GM12878 (cell line): ENCODE data around the gene FAAP100. TPM values are rescaled to one million over a fixed set of nuclear protein-coding genes. Genes with fewer than 3 reads are reported as not detected.

ENCODE experiments used
- ATAC-seq: fragments of 200-7000 bp; cut with Tn5 transposase; 3 replicates; pipeline ENCODE4 v1.9.1; 2020; ENCODE audit warnings: mild to moderate bottlenecking, moderate library complexity
- BruUV-seq: library from RNA; stranded (reverse); fragments of 400-500 nt; replicated peaks from 2 replicates; lab custom pipeline; 2021; lab: Mats Ljungman, UMichigan
- CTCF ChIA-PET: fragments of 300-600 bp; sonication (Branson Sonifier 250); formaldehyde crosslinking; extraction: SDS; loops from one replicate; lab custom pipeline; 2021; ENCODE audit warnings: inconsistent platforms; lab: Yijun Ruan, JAX
- POLR2A ChIA-PET: fragments of 350-600 bp; formaldehyde crosslinking; extraction: SDS; loops from one replicate; lab custom pipeline; 2021; ENCODE audit warnings: inconsistent platforms; lab: Charles Lee
- RAD21 ChIA-PET: fragments of 300-600 bp; sonication (Branson Sonifier 250); formaldehyde crosslinking; loops from one replicate; lab custom pipeline; 2023; ENCODE audit warnings: antibody characterized with exemption; ENCODE audit not compliant: unreplicated experiment; lab: Charles Lee
- SMC1A ChIA-PET: fragments of 300-600 bp; sonication (Branson Sonifier 250); formaldehyde crosslinking; loops from one replicate; lab custom pipeline; 2023; ENCODE audit not compliant: unreplicated experiment, uncharacterized antibody; lab: Charles Lee
- DNase-seq: peaks from one replicate; pipeline ENCODE4 v3.0.0-alpha.2; 2011; ENCODE audit warnings: low read depth, low spot score
- FAIRE-seq: peaks from 3 replicates; lab custom pipeline; 2011; peaks lifted over from hg19 to GRCh38; lab: Jason Lieb, UNC
- H2AFZ ChIP-seq: 2 replicates; pipeline ENCODE4 v1.6.0; 2011; ENCODE audit warnings: low read depth, low read length, control low read depth; ENCODE audit not compliant: control insufficient read depth
- H3K27ac ChIP-seq: 2 replicates; pipeline ENCODE4 v1.5.1; 2011; ENCODE audit warnings: control low read depth; ENCODE audit not compliant: control insufficient read depth, insufficient read depth
- H3K27me3 ChIP-seq, 2 experiments: replicated peaks in 1 of 2; 2 replicates each; pipeline versions ENCODE4 v1.6.0 to v1.6.1; 2011; ENCODE audit warnings: low read length in 1 of 2; ENCODE audit not compliant: control insufficient read depth in 2 of 2, insufficient read depth in 2 of 2
- H3K36me3 ChIP-seq, 2 experiments: 2 replicates each; pipeline ENCODE4 v1.5.1; 2011; ENCODE audit warnings: low read length in 1 of 2; ENCODE audit not compliant: control insufficient read depth in 2 of 2, insufficient read depth in 2 of 2
- H3K4me1 ChIP-seq: 2 replicates; pipeline ENCODE4 v1.6.1; 2011; ENCODE audit warnings: mild to moderate bottlenecking, low read length, moderate library complexity, mixed read lengths; ENCODE audit not compliant: control insufficient read depth, insufficient read depth
- H3K4me2 ChIP-seq: 2 replicates; pipeline ENCODE4 v1.6.0; 2011; ENCODE audit warnings: control low read depth; ENCODE audit not compliant: control insufficient read depth, insufficient read depth
- H3K4me3 ChIP-seq: fragments of 200-600 bp; sonication (generic); 2 replicates; pipeline ENCODE4 v1.5.1; 2016
- H3K79me2 ChIP-seq: 2 replicates; pipeline ENCODE4 v1.6.0; 2011; ENCODE audit warnings: low read length; ENCODE audit not compliant: control insufficient read depth, insufficient read depth
- H3K9ac ChIP-seq: 2 replicates; pipeline ENCODE4 v1.8.0; 2011; ENCODE audit warnings: low read length, control low read depth, mixed read lengths; ENCODE audit not compliant: control insufficient read depth, insufficient read depth
- H3K9me3 ChIP-seq: replicated peaks from 3 replicates; pipeline ENCODE4 v1.5.1; 2011; ENCODE audit warnings: mild to moderate bottlenecking, low read length; ENCODE audit not compliant: control insufficient read depth, insufficient read depth
- H4K20me1 ChIP-seq: 2 replicates; pipeline ENCODE4 v1.6.0; 2011; ENCODE audit not compliant: control insufficient read depth, insufficient read depth
- BHLHE40 ChIP-seq, 2 experiments: fragments of 450-650 bp in 1 of 2; IDR thresholded peaks; 2 replicates each; pipeline ENCODE4 v1.6.1; 2011 to 2017; ENCODE audit warnings: low read depth in 2 of 2, borderline replicate concordance in 1 of 2, improper control_type of control experiment in 1 of 2, low read length in 1 of 2, mild to moderate bottlenecking in 1 of 2
- CREM ChIP-seq: IDR thresholded peaks from 2 replicates; pipeline ENCODE4 v1.6.1; 2014; ENCODE audit warnings: antibody characterized with exemption, low read depth
- DPF2 ChIP-seq: fragments of 450-650 bp; IDR thresholded peaks from 2 replicates; pipeline ENCODE4 v1.6.1; 2017; ENCODE audit warnings: mild to moderate bottlenecking
- GABPA ChIP-seq: IDR thresholded peaks from 2 replicates; pipeline ENCODE4 v1.6.1; 2014; ENCODE audit warnings: antibody characterized with exemption, low read depth, mild to moderate bottlenecking, inconsistent platforms
- KDM1A ChIP-seq: fragments of 200-600 bp; sonication (generic); IDR thresholded peaks from 2 replicates; pipeline ENCODE4 v1.6.1; 2016; ENCODE audit warnings: borderline replicate concordance
- RAD51 ChIP-seq: fragments of 450-650 bp; IDR thresholded peaks from 2 replicates; pipeline ENCODE4 v1.6.1; 2016; ENCODE audit warnings: moderate library complexity, mild to moderate bottlenecking, inconsistent platforms
- RCOR1 ChIP-seq: conservative IDR thresholded peaks from 2 replicates; pipeline ENCODE4 v1.6.1; 2012; ENCODE audit warnings: low read depth, low read length, improper control_type of control experiment
- RELA ChIP-seq: fragments of 450-650 bp; IDR thresholded peaks from 2 replicates; pipeline ENCODE4 v1.8.0; 2014; ENCODE audit warnings: borderline replicate concordance; ENCODE audit not compliant: partially characterized antibody
- RFX5 ChIP-seq: IDR thresholded peaks from 2 replicates; pipeline ENCODE4 v1.6.1; 2011; ENCODE audit warnings: low read depth, low read length, improper control_type of control experiment
- WRNIP1 ChIP-seq: IDR thresholded peaks from 2 replicates; pipeline ENCODE4 v1.6.1; 2011; ENCODE audit warnings: low read depth, low read length, improper control_type of control experiment, borderline replicate concordance
- WGBS: methylation state at CpG from one replicate; pipeline ENCODE4 v1.1.6; 2016; ENCODE audit warnings: low lambda C conversion rate; ENCODE audit not compliant: insufficient replicate concordance, insufficient coverage; ENCODE audit errors: missing lambda C conversion rate; 5-methylcytosine and 5-hydroxymethylcytosine counted together
- in situ Hi-C: fragments of 300-500 bp; cut with MboI; formaldehyde crosslinking; loops from 9 replicates; pipeline ENCODE4 v1.14.3; 2018; ENCODE audit warnings: mixed read lengths
- intact Hi-C: fragments of 100-400 bp; cut with micrococcal nuclease; formaldehyde crosslinking; loops from one replicate; pipeline ENCODE4 v1.14.2; 2022; ENCODE audit not compliant: unreplicated experiment
- polyA plus RNA-seq, 11 experiments: library from polyadenylated mRNA; depleted of rRNA in 4 of 11; unstranded in 6 of 11; stranded (reverse) in 5 of 11; fragments of >200 nt; fragmentation: Nextera tagmentation in 4 of 11; fragmentation: Illumina TruSeq in 1 of 11; extraction: Ambion mirVana in 4 of 11; extraction: Trizol in 1 of 11; gene quantifications; 1 replicate in 1 of 11; 2 replicates in 10 of 11; pipeline versions ENCODE4 v1.2.1 to v1.2.3, GENCODE V29; 2011 to 2016; ENCODE audit warnings: inconsistent platforms in 2 of 11, missing spikeins in 2 of 11, low read depth in 1 of 11
- total RNA-seq, 4 experiments: library from RNA; depleted of rRNA in 3 of 4; stranded (reverse); fragments of >200 nt in 3 of 4; fragmentation: Illumina TruSeq in 1 of 4; extraction: Trizol in 1 of 4; gene quantifications; 2 replicates each; pipeline versions ENCODE4 v1.2.1 to v1.2.3, GENCODE V29; 2013 to 2021

The FAAP100 gene
- total and polyA plus RNA-seq, 10 of the 15 experiments (the other 5 are each of a cell fraction or from before 2014, with no cell fraction given): 0.11 to 46.2 (median 17.1) TPM

DNA sequence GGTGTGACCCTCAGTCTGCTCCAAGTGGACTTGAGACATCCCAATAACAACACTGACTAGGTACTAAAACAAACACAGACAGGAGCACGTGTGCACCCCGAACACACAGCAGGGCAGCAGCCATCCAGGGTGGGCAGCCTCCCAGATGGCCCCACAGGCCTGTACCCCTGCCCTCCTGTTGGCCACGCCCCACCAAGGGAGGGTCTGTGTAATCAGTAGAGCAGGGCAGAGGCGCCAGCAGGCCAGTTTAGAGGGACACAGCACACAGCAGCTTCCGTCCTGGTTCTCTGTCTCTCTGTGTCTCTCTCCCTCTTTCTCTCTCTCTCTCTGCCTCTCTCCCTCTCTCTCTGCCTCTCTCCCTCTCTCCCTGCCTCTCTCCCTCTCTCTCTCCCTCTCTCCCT lies 61.0 kb downstream of the FAAP100 start:
- FAIRE-seq (no peak), ATAC-seq (peak; percentile 53), DNase-seq (no peak)
- H3K27ac ChIP-seq: no peak overlapping the region
- H3K4me3 ChIP-seq: no peak overlapping the region
- H4K20me1 ChIP-seq: no peaks in the 10 kb centered on the region
- no peak overlapping the region for H3K4me2 ChIP-seq
- H3K4me1 ChIP-seq: no peaks in the 10 kb centered on the region
- intact Hi-C loops: no loop called here
- peaks cover 5 to 7% of the 10 kb centered on the region in 2 experiments for H3K27me3 ChIP-seq
- ChIA-PET CTCF (no interaction called here), POLR2A (no interaction called here), RAD21 (no interaction called here), SMC1A (no interaction called here)
- WGBS: 37% methylated on average over 5 of the region's 5 CpGs
- H3K79me2 ChIP-seq: no peaks in the 10 kb centered on the region
- no peak overlapping the region for H3K9ac ChIP-seq
- TF ChIP-seq WRNIP1 (no peak), CREM (no peak), RAD51 (no peak), RCOR1 (no peak)
- no peaks in the 10 kb centered on the region for H3K36me3 ChIP-seq
- H3K9me3 ChIP-seq: no peaks in the 10 kb centered on the region; the same call in 2 of the 3 replicates
- BruUV-seq: no TSS peak
- in situ Hi-C loops: loop anchor here (25.0 kb wide), 1 partner anchor 354 kb away; no protein-coding TSS in a partner anchor
- no peak overlapping the region for H2AFZ ChIP-seq

DNA sequence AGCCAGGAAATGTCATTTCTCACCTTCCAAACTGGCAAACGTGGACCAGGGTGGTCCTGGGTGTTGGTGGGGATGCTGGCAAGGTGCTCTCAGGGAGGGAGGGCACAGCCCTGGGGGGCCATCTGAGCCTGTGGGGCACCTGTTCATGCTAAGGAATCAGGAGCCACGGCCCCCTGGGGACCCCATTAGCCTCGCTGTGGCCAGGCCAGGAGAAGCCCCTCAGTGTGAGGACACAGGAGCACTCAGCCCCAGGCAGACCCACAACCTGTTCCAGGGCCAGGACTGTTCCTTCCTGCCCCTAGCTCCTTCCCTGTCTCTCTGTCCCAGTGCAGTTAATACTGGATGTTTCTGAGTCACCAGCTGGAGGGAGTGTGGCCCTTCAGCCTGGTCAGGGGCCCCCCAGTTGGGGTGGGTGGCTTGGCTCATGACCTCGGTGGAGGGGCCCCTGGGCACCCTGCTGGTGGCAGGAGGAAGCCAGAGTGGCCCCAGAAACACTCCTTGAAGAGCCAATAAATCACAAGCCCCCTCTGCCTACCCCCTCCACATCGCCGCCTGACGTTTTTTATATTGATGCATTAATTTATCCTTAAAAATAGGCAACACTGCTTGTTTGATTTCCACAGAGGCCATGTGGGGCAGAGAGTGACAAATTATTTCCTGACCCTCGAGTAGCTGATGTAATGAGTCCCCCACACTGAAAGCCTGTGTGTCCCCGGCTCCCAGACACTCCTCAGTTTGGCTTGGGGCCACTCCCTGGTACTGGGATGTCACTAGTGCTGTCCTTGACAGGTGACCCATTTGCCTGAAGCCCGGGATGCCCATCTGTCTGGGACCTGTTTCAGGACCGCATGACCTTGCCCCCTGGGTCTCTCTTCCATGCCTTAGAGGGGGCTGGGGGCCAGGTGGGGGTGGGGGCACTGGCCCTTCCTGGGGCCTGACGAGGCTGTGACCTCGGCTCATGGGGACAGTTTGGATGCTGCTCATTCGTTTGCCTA lies 61.9 kb downstream of the FAAP100 start:
- Histone ChIP-seq H3K36me3 (no peaks in the 10 kb centered on the region), H3K27ac (no peak overlapping the region), H4K20me1 (no peaks in the 10 kb centered on the region), H2AFZ (no peak overlapping the region), H3K79me2 (no peaks in the 10 kb centered on the region), H3K27me3 (peaks cover 5 to 7% of the 10 kb centered on the region in 2 experiments), H3K4me2 (no peak overlapping the region), H3K9me3 (no peaks in the 10 kb centered on the region; the same call in 2 of the 3 replicates), H3K4me1 (no peaks in the 10 kb centered on the region), H3K4me3 (no peak overlapping the region), H3K9ac (no peak overlapping the region)
- ChIA-PET RAD21 (no interaction called here), POLR2A (no interaction called here), CTCF (interaction anchor here (1.1 kb wide), 1 partner anchor 198 kb away, joined by 3 read pairs; no protein-coding TSS in a partner anchor), SMC1A (no interaction called here)
- intact Hi-C loops: no loop called here
- in situ Hi-C loops: loop anchor here (25.0 kb wide), 1 partner anchor 353 kb away; no protein-coding TSS in a partner anchor
- ATAC-seq (no peak), FAIRE-seq (no peak), DNase-seq (no peak)
- TF ChIP-seq GABPA (no peak), RELA (no peak), RFX5 (no peak), BHLHE40 (IDR thresholded peaks at IDR 0.05; ENCODE audit: borderline replicate concordance in 1 of 2, low read depth in 2 of 2, low read length in 1 of 2) (no peak), DPF2 (no peak), KDM1A (no peak)
- 6% methylated on average over 14 of the region's 14 CpGs for WGBS
- no TSS peak for BruUV-seq
